ENCODE measurements around the gene ARHGAP42. TPM values are rescaled to one million over a fixed set of nuclear protein-coding genes. Genes with fewer than 3 reads are reported as not detected.

The ARHGAP42 gene
- total and polyA plus RNA-seq, 2 of the 13 experiments (the other 11 are each of a cell fraction or from before 2014, with no cell fraction given): 2.5 to 4.3 TPM

- no peak overlapping the region for H3K4me3 ChIP-seq (replicated peaks in 1 of 3; ENCODE audit: insufficient read depth in 1 of 3, low read depth in 2 of 3, low read length in 3 of 3)
- no peaks in the 10 kb centered on the region for H3K79me2 ChIP-seq (ENCODE audit: insufficient read depth, low read length)
- TF ChIP-seq SRSF4 (IDR thresholded peaks at IDR 0.05; ENCODE audit: low read depth, low read length, poor library complexity, severe bottlenecking) (no peak), ZNF737 (CRISPR knock-in tag; IDR thresholded peaks at IDR 0.05; ENCODE audit: borderline replicate concordance) (no peak), CENPBD1 (CRISPR knock-in tag; IDR thresholded peaks at IDR 0.05; ENCODE audit: borderline replicate concordance, low read depth) (no peak), ZNF10 (CRISPR knock-in tag; IDR thresholded peaks at IDR 0.05; ENCODE audit: borderline replicate concordance, low read depth) (no peak), BCL6 (CRISPR knock-in tag; IDR thresholded peaks at IDR 0.05) (peak; percentile 83)
- TF ChIP-seq, protein P1, sequence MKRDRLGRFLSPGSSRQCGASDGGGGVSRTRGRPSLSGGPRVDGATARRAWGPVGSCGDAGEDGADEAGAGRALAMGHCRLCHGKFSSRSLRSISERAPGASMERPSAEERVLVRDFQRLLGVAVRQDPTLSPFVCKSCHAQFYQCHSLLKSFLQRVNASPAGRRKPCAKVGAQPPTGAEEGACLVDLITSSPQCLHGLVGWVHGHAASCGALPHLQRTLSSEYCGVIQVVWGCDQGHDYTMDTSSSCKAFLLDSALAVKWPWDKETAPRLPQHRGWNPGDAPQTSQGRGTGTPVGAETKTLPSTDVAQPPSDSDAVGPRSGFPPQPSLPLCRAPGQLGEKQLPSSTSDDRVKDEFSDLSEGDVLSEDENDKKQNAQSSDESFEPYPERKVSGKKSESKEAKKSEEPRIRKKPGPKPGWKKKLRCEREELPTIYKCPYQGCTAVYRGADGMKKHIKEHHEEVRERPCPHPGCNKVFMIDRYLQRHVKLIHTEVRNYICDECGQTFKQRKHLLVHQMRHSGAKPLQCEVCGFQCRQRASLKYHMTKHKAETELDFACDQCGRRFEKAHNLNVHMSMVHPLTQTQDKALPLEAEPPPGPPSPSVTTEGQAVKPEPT (CRISPR knock-in tag; IDR thresholded peaks at IDR 0.05; ENCODE audit: low read depth): no peak
- BruUV-seq (replicated peaks): no TSS peak
- no peaks in the 10 kb centered on the region for H4K20me1 ChIP-seq (ENCODE audit: insufficient read depth, low read length)
- POLR2A ChIA-PET: no interaction called here
- H2AFZ ChIP-seq (ENCODE audit: low read length): no peak overlapping the region
- no peaks in the 10 kb centered on the region for H3K27me3 ChIP-seq (ENCODE audit: control insufficient read depth in 1 of 2, insufficient read depth in 2 of 2, low read length in 2 of 2)
- intact Hi-C loops (cut with micrococcal nuclease; ENCODE audit: unreplicated experiment) (no loop called here), in situ Hi-C loops (cut with HindIII; ENCODE audit: extremely low pct_ligation_motif_present, low pct_unique_long_range_greater_than_20kb) (no loop called here)
- FAIRE-seq (no peak), DNase-seq (ENCODE audit: low spot score) (no peak), ATAC-seq (no peak)
- H3K27ac ChIP-seq (ENCODE audit: extremely low read length, insufficient read depth, low read length): no peak overlapping the region
- 85% methylated on average over 2 of the region's 2 CpGs for WGBS (ENCODE audit: low lambda C conversion rate)
- no peaks in the 10 kb centered on the region for H3K9me3 ChIP-seq (ENCODE audit: low read length)
- no peak overlapping the region for H3K4me2 ChIP-seq (ENCODE audit: low read depth, low read length)
- H3K9ac ChIP-seq (ENCODE audit: insufficient read depth, low read depth, low read length): no peak overlapping the region
- H3K36me3 ChIP-seq (replicated peaks in 1 of 2; ENCODE audit: control insufficient read depth in 1 of 2, insufficient read depth in 2 of 2, low read length in 2 of 2): no peaks in the 10 kb centered on the region
- peaks cover 13% of the 10 kb centered on the region; the same call in 1 of the 2 replicates for H3K4me1 ChIP-seq (ENCODE audit: insufficient read depth, low read length)
- CTCF ChIA-PET (ENCODE audit: low intra/inter-chr PET ratio, low total read pairs): no interaction called here
Measured at GRCh38 chr11:100740440-100740839, 53.4 kb downstream of the ARHGAP42 start.

All from HepG2 (cell line).